GM12878 (cell line): ENCODE data around the gene HIC1. TPM values are rescaled to one million over a fixed set of nuclear protein-coding genes. Genes with fewer than 3 reads are reported as not detected.

Experiments
- ATAC-seq: fragments of 200-7000 bp; cut with Tn5 transposase; 3 replicates; pipeline ENCODE4 v1.9.1; 2020; ENCODE audit warnings: mild to moderate bottlenecking, moderate library complexity
- BruUV-seq: library from RNA; stranded (reverse); fragments of 400-500 nt; replicated peaks from 2 replicates; lab custom pipeline; 2021; lab: Mats Ljungman, UMichigan
- CTCF ChIA-PET: fragments of 300-600 bp; sonication (Branson Sonifier 250); formaldehyde crosslinking; extraction: SDS; loops from one replicate; lab custom pipeline; 2021; ENCODE audit warnings: inconsistent platforms; lab: Yijun Ruan, JAX
- POLR2A ChIA-PET: fragments of 350-600 bp; formaldehyde crosslinking; extraction: SDS; loops from one replicate; lab custom pipeline; 2021; ENCODE audit warnings: inconsistent platforms; lab: Charles Lee
- RAD21 ChIA-PET: fragments of 300-600 bp; sonication (Branson Sonifier 250); formaldehyde crosslinking; loops from one replicate; lab custom pipeline; 2023; ENCODE audit warnings: antibody characterized with exemption; ENCODE audit not compliant: unreplicated experiment; lab: Charles Lee
- SMC1A ChIA-PET: fragments of 300-600 bp; sonication (Branson Sonifier 250); formaldehyde crosslinking; loops from one replicate; lab custom pipeline; 2023; ENCODE audit not compliant: unreplicated experiment, uncharacterized antibody; lab: Charles Lee
- DNase-seq: peaks from one replicate; pipeline ENCODE4 v3.0.0-alpha.2; 2011; ENCODE audit warnings: low read depth, low spot score
- FAIRE-seq: peaks from 3 replicates; lab custom pipeline; 2011; peaks lifted over from hg19 to GRCh38; lab: Jason Lieb, UNC
- H2AFZ ChIP-seq: 2 replicates; pipeline ENCODE4 v1.6.0; 2011; ENCODE audit warnings: low read depth, low read length, control low read depth; ENCODE audit not compliant: control insufficient read depth
- H3K27ac ChIP-seq: 2 replicates; pipeline ENCODE4 v1.5.1; 2011; ENCODE audit warnings: control low read depth; ENCODE audit not compliant: control insufficient read depth, insufficient read depth
- H3K27me3 ChIP-seq, 2 experiments: replicated peaks in 1 of 2; 2 replicates each; pipeline versions ENCODE4 v1.6.0 to v1.6.1; 2011; ENCODE audit warnings: low read length in 1 of 2; ENCODE audit not compliant: control insufficient read depth in 2 of 2, insufficient read depth in 2 of 2
- H3K36me3 ChIP-seq, 2 experiments: 2 replicates each; pipeline ENCODE4 v1.5.1; 2011; ENCODE audit warnings: low read length in 1 of 2; ENCODE audit not compliant: control insufficient read depth in 2 of 2, insufficient read depth in 2 of 2
- H3K4me1 ChIP-seq: 2 replicates; pipeline ENCODE4 v1.6.1; 2011; ENCODE audit warnings: mild to moderate bottlenecking, low read length, moderate library complexity, mixed read lengths; ENCODE audit not compliant: control insufficient read depth, insufficient read depth
- H3K4me2 ChIP-seq: 2 replicates; pipeline ENCODE4 v1.6.0; 2011; ENCODE audit warnings: control low read depth; ENCODE audit not compliant: control insufficient read depth, insufficient read depth
- H3K4me3 ChIP-seq: fragments of 200-600 bp; sonication (generic); 2 replicates; pipeline ENCODE4 v1.5.1; 2016
- H3K79me2 ChIP-seq: 2 replicates; pipeline ENCODE4 v1.6.0; 2011; ENCODE audit warnings: low read length; ENCODE audit not compliant: control insufficient read depth, insufficient read depth
- H3K9ac ChIP-seq: 2 replicates; pipeline ENCODE4 v1.8.0; 2011; ENCODE audit warnings: low read length, control low read depth, mixed read lengths; ENCODE audit not compliant: control insufficient read depth, insufficient read depth
- H3K9me3 ChIP-seq: replicated peaks from 3 replicates; pipeline ENCODE4 v1.5.1; 2011; ENCODE audit warnings: mild to moderate bottlenecking, low read length; ENCODE audit not compliant: control insufficient read depth, insufficient read depth
- H4K20me1 ChIP-seq: 2 replicates; pipeline ENCODE4 v1.6.0; 2011; ENCODE audit not compliant: control insufficient read depth, insufficient read depth
- BHLHE40 ChIP-seq, 2 experiments: fragments of 450-650 bp in 1 of 2; IDR thresholded peaks; 2 replicates each; pipeline ENCODE4 v1.6.1; 2011 to 2017; ENCODE audit warnings: low read depth in 2 of 2, borderline replicate concordance in 1 of 2, improper control_type of control experiment in 1 of 2, low read length in 1 of 2, mild to moderate bottlenecking in 1 of 2
- CHD1 ChIP-seq: IDR thresholded peaks from 2 replicates; pipeline ENCODE4 v1.6.1; 2012; ENCODE audit warnings: low read depth, low read length, improper control_type of control experiment
- CHD2 ChIP-seq: IDR thresholded peaks from 2 replicates; pipeline ENCODE4 v1.6.1; 2011; ENCODE audit warnings: low read depth, low read length, improper control_type of control experiment, borderline replicate concordance
- CREM ChIP-seq: IDR thresholded peaks from 2 replicates; pipeline ENCODE4 v1.6.1; 2014; ENCODE audit warnings: antibody characterized with exemption, low read depth
- EP300 ChIP-seq, 2 experiments: fragments of 150-350 bp in 1 of 2; IDR thresholded peaks; 2 replicates each; pipeline ENCODE4 v1.6.1; 2011 to 2012; ENCODE audit warnings: low read depth in 2 of 2, low read length in 2 of 2, borderline replicate concordance in 1 of 2, improper control_type of control experiment in 1 of 2, inconsistent platforms in 1 of 2; ENCODE audit not compliant: control insufficient read depth in 1 of 2
- EZH2 ChIP-seq: IDR thresholded peaks from 2 replicates; pipeline ENCODE4 v1.6.1; 2012; ENCODE audit warnings: low read depth, mild to moderate bottlenecking, control low read depth, inconsistent platforms, low read length, borderline replicate concordance; ENCODE audit not compliant: control insufficient read depth
- FOS ChIP-seq: IDR thresholded peaks from 3 replicates; pipeline ENCODE4 v1.6.1; 2011; ENCODE audit warnings: borderline replicate concordance; ENCODE audit not compliant: insufficient read length; ENCODE audit errors: extremely low read depth
- LARP7 ChIP-seq: fragments of 450-650 bp; IDR thresholded peaks from 2 replicates; pipeline ENCODE4 v1.6.1; 2017; ENCODE audit warnings: mild to moderate bottlenecking
- MXI1 ChIP-seq: fragments of 150-350 bp; IDR thresholded peaks from 2 replicates; pipeline ENCODE4 v1.6.1; 2011; ENCODE audit warnings: low read depth, mild to moderate bottlenecking, inconsistent platforms, low read length, improper control_type of control experiment
- NBN ChIP-seq: fragments of 450-650 bp; IDR thresholded peaks from 2 replicates; pipeline ENCODE4 v1.6.1; 2016
- NFIC ChIP-seq: IDR thresholded peaks from 2 replicates; pipeline ENCODE4 v1.6.1; 2012; ENCODE audit warnings: low read depth, mild to moderate bottlenecking, inconsistent platforms, low read length, moderate library complexity
- NFYB ChIP-seq: IDR thresholded peaks from 2 replicates; pipeline ENCODE4 v1.6.1; 2011; ENCODE audit warnings: low read depth, mild to moderate bottlenecking, low read length, improper control_type of control experiment, moderate library complexity; ENCODE audit not compliant: insufficient read depth
- POLR2A ChIP-seq: IDR thresholded peaks from 2 replicates; pipeline ENCODE4 v1.6.1; 2011; ENCODE audit warnings: low read depth, mild to moderate bottlenecking, low read length
- POLR2AphosphoS5 ChIP-seq: IDR thresholded peaks from 2 replicates; pipeline ENCODE4 v1.6.1; 2011; ENCODE audit warnings: mild to moderate bottlenecking, low read length, inconsistent platforms
- SIN3A ChIP-seq: IDR thresholded peaks from 2 replicates; pipeline ENCODE4 v1.6.1; 2012; ENCODE audit warnings: low read depth, low read length, improper control_type of control experiment
- SMAD5 ChIP-seq: IDR thresholded peaks from 2 replicates; pipeline ENCODE4 v1.6.1; 2016; ENCODE audit warnings: antibody characterized with exemption, low read depth
- SPI1 ChIP-seq: IDR thresholded peaks from 2 replicates; pipeline ENCODE4 v1.6.1; 2011; ENCODE audit warnings: low read depth, mild to moderate bottlenecking, low read length, moderate library complexity, borderline replicate concordance; ENCODE audit not compliant: insufficient read depth
- SUPT20H ChIP-seq: IDR thresholded peaks from 2 replicates; pipeline ENCODE4 v1.6.1; 2011; ENCODE audit warnings: low read depth, mild to moderate bottlenecking, low read length, moderate library complexity, borderline replicate concordance; ENCODE audit not compliant: control insufficient read depth
- TCF12 ChIP-seq: IDR thresholded peaks from 2 replicates; pipeline ENCODE4 v1.6.1; 2011; ENCODE audit warnings: low read depth, mild to moderate bottlenecking, low read length
- YBX1 ChIP-seq: fragments of 450-650 bp; IDR thresholded peaks from 2 replicates; pipeline ENCODE4 v1.6.1; 2016; ENCODE audit warnings: antibody characterized with exemption
- ZNF207 ChIP-seq: fragments of 450-650 bp; IDR thresholded peaks from 2 replicates; pipeline ENCODE4 v1.6.1; 2014; ENCODE audit warnings: antibody characterized with exemption, mild to moderate bottlenecking, borderline replicate concordance
- WGBS: methylation state at CpG from one replicate; pipeline ENCODE4 v1.1.6; 2016; ENCODE audit warnings: low lambda C conversion rate; ENCODE audit not compliant: insufficient replicate concordance, insufficient coverage; ENCODE audit errors: missing lambda C conversion rate; 5-methylcytosine and 5-hydroxymethylcytosine counted together
- in situ Hi-C: fragments of 300-500 bp; cut with MboI; formaldehyde crosslinking; loops from 9 replicates; pipeline ENCODE4 v1.14.3; 2018; ENCODE audit warnings: mixed read lengths
- intact Hi-C: fragments of 100-400 bp; cut with micrococcal nuclease; formaldehyde crosslinking; loops from one replicate; pipeline ENCODE4 v1.14.2; 2022; ENCODE audit not compliant: unreplicated experiment
- polyA plus RNA-seq, 11 experiments: library from polyadenylated mRNA; depleted of rRNA in 4 of 11; unstranded in 6 of 11; stranded (reverse) in 5 of 11; fragments of >200 nt; fragmentation: Nextera tagmentation in 4 of 11; fragmentation: Illumina TruSeq in 1 of 11; extraction: Ambion mirVana in 4 of 11; extraction: Trizol in 1 of 11; gene quantifications; 1 replicate in 1 of 11; 2 replicates in 10 of 11; pipeline versions ENCODE4 v1.2.1 to v1.2.3, GENCODE V29; 2011 to 2016; ENCODE audit warnings: inconsistent platforms in 2 of 11, missing spikeins in 2 of 11, low read depth in 1 of 11
- total RNA-seq, 4 experiments: library from RNA; depleted of rRNA in 3 of 4; stranded (reverse); fragments of >200 nt in 3 of 4; fragmentation: Illumina TruSeq in 1 of 4; extraction: Trizol in 1 of 4; gene quantifications; 2 replicates each; pipeline versions ENCODE4 v1.2.1 to v1.2.3, GENCODE V29; 2013 to 2021
- TF ChIP-seq, protein P1 (sequence below): fragments of 450-650 bp; IDR thresholded peaks from 2 replicates; pipeline ENCODE4 v1.6.1; 2016; ENCODE audit warnings: mild to moderate bottlenecking

Gene HIC1
- total and polyA plus RNA-seq, 10 of the 15 experiments (the other 5 are each of a cell fraction or from before 2014, with no cell fraction given): 0.11 to 61.1 (median 4.9) TPM

DNA sequence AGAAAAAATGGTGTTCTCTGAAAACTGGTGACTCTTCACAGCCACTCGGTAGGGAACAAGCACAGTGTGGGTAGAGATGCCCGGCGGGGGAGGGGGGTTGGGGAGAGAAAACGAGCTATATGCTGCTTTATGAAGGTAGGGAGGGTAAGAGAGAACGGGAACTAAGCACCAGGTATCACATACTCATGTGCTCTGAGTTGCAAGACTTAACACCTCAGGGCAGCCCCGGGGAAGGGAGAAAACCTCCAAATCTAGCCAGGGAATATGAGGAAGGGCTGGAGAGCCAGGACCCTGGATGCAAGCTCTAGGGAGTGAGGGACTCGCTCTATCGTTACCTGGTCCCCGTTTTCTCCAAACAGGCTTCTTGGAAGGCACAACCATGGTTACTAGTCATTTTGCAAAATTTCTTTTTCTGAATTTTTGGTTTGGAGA lies 35.3 kb downstream of the HIC1 start:
- WGBS: 22% methylated on average over 9 of the region's 9 CpGs
- no peaks in the 10 kb centered on the region for H3K9me3 ChIP-seq
- H3K27me3 ChIP-seq: no peaks in the 10 kb centered on the region
- ATAC-seq: peak; percentile 41
- CTCF ChIA-PET: interaction anchor here (1.1 to 11.4 kb wide), 19 partner anchors 9 to 191 kb away, joined by 3 to 126 read pairs (median 7); partner anchors contain the start of gene HIC1
- SMC1A ChIA-PET: interaction anchor here (0.7 to 7.1 kb wide), 22 partner anchors 11 to 192 kb away, joined by 3 to 107 read pairs (median 12); partner anchors contain the start of gene HIC1
- no peak for FAIRE-seq
- H3K36me3 ChIP-seq: peaks cover 2 to 4% of the 10 kb centered on the region in 2 experiments; a peak in 2 of 4 replicates
- in situ Hi-C loops: no loop called here
- H4K20me1 ChIP-seq: no peaks in the 10 kb centered on the region
- intact Hi-C loops: loop anchor here (5.0 kb wide), 1 partner anchor 33 kb away; the partner anchor contains the start of gene HIC1
- DNase-seq: no peak
- peaks cover 63% of the 10 kb centered on the region for H3K4me1 ChIP-seq
- peaks cover 16% of the 10 kb centered on the region for H3K79me2 ChIP-seq
- POLR2A ChIA-PET: interaction anchor here (0.6 to 10.8 kb wide), 23 partner anchors 8 to 1352 kb away, joined by 3 to 148 read pairs (median 6); partner anchors contain the start of gene HIC1
- peak overlapping the region; percentile 86 for H3K4me2 ChIP-seq
- no peak overlapping the region for H2AFZ ChIP-seq
- RAD21 ChIA-PET: interaction anchor here (0.7 to 10.4 kb wide), 27 partner anchors 9 to 212 kb away, joined by 3 to 160 read pairs (median 7); partner anchors contain the start of gene HIC1
- peak overlapping the region; percentile 63 for H3K4me3 ChIP-seq
- H3K27ac ChIP-seq: peak overlapping the region; percentile 93
- H3K9ac ChIP-seq: peak overlapping the region; percentile 68
- BruUV-seq: TSS peak; percentile 83
- TF ChIP-seq CHD2 (0 out of 2 replicates have a peak, but pooled peaks have one; percentile 44), NFYB (no peak), POLR2A (peak; percentile 38), SUPT20H (no peak), POLR2AphosphoS5 (peak; percentile 63; the same call in 1 of the 2 replicates), YBX1 (0 out of 2 replicates have a peak, but pooled peaks have one; percentile 8), CREM (no peak), LARP7 (peak; percentile 13; the same call in 1 of the 2 replicates), TCF12 (no peak), MXI1 (no peak), ZNF207 (0 out of 2 replicates have a peak, but pooled peaks have one; percentile 44), FOS (no peak), CHD1 (0 out of 2 replicates have a peak, but pooled peaks have one; percentile 49), BHLHE40 (IDR thresholded peaks at IDR 0.05; ENCODE audit: borderline replicate concordance in 1 of 2, low read depth in 2 of 2, low read length in 1 of 2) (0 out of 4 replicates have a peak, but pooled peaks of 1 of the 2 experiments have one; percentile 0), SMAD5 (0 out of 2 replicates have a peak, but pooled peaks have one; percentile 37), EP300 (IDR thresholded peaks at IDR 0.05; ENCODE audit: borderline replicate concordance in 1 of 2, control insufficient read depth in 1 of 2, low read depth in 2 of 2, low read length in 2 of 2) (no peak), EZH2 (no peak), NBN (0 out of 2 replicates have a peak, but pooled peaks have one; percentile 45), SPI1 (0 out of 2 replicates have a peak, but pooled peaks have one; percentile 16), NFIC (no peak), SIN3A (no peak)
- TF ChIP-seq, protein P1, sequence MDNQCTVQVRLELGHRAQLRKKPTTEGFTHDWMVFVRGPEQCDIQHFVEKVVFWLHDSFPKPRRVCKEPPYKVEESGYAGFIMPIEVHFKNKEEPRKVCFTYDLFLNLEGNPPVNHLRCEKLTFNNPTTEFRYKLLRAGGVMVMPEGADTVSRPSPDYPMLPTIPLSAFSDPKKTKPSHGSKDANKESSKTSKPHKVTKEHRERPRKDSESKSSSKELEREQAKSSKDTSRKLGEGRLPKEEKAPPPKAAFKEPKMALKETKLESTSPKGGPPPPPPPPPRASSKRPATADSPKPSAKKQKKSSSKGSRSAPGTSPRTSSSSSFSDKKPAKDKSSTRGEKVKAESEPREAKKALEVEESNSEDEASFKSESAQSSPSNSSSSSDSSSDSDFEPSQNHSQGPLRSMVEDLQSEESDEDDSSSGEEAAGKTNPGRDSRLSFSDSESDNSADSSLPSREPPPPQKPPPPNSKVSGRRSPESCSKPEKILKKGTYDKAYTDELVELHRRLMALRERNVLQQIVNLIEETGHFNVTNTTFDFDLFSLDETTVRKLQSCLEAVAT: peak; percentile 22
